ENCODE results near the gene IAH1. TPM values are rescaled to one million over a fixed set of nuclear protein-coding genes. Genes with fewer than 3 reads are reported as not detected.

Gene IAH1
- total and polyA plus RNA-seq, 2 donors (not counting 3 experiments of a cell fraction or from before 2014, with no cell fraction given), result 43.4 to 44.0 TPM

GRCh38 chr2:9478526-9478925 lies 4.2 kb downstream of the IAH1 start:
- ChIA-PET POLR2A (no interaction called here), CTCF (interaction anchor here (1.0 kb wide), 1 partner anchor 78 kb away, joined by 5 read pairs; no protein-coding TSS in a partner anchor)
- dilution Hi-C loops (cut with MboI; ENCODE audit: extremely low pct_ligation_motif_present, low sequenced_read_pairs) (no loop called here), intact Hi-C loops (cut with micrococcal nuclease) (no loop called here)
- H2AFZ ChIP-seq (ENCODE audit: low read depth, low read length), result no peak overlapping the region
- no peaks in the 10 kb centered on the region for H4K20me1 ChIP-seq (replicated peaks; ENCODE audit: control insufficient read depth, extremely low read depth, insufficient read depth, low read length)
- no TSS peak for BruUV-seq (replicated peaks)
- no peak overlapping the region for H3K9ac ChIP-seq (replicated peaks; ENCODE audit: extremely low read depth, insufficient read depth, low read length)
- H3K4me1 ChIP-seq (ENCODE audit: control insufficient read depth, extremely low read depth, insufficient read depth, low read length), result peaks cover 10% of the 10 kb centered on the region
- no peaks in the 10 kb centered on the region for H3K9me3 ChIP-seq (replicated peaks; ENCODE audit: control insufficient read depth, insufficient read depth, low read length)
- FAIRE-seq (no peak), DNase-seq (ENCODE audit: low read depth, low spot score) (no peak)
- no peaks in the 10 kb centered on the region for H3K9me1 ChIP-seq (replicated peaks; ENCODE audit: control insufficient read depth, extremely low read depth, insufficient read depth, low read length)
- no peak overlapping the region for H3K27ac ChIP-seq (ENCODE audit: insufficient read depth, low read depth, low read length)
- no peak overlapping the region for H3K4me2 ChIP-seq (ENCODE audit: insufficient read depth, low read length)
- peaks cover 17% of the 10 kb centered on the region for H3K79me2 ChIP-seq (ENCODE audit: control insufficient read depth, insufficient read depth, low read length)
- H3K27me3 ChIP-seq (ENCODE audit: control insufficient read depth in 2 of 2, insufficient read depth in 2 of 2, low read length in 2 of 2), result no peaks in the 10 kb centered on the region
- TF ChIP-seq POLR2AphosphoS5 (IDR thresholded peaks at IDR 0.05; ENCODE audit: insufficient read depth, low read depth, low read length), result no peak
- TF ChIP-seq POLR2A (IDR thresholded peaks at IDR 0.05; ENCODE audit: low read depth, low read length), result no peak
- no peak for TF ChIP-seq MYC (IDR thresholded peaks at IDR 0.05; ENCODE audit: low read depth, low read length)
- TF ChIP-seq JUN (IDR thresholded peaks at IDR 0.05; ENCODE audit: borderline replicate concordance, insufficient read depth, insufficient read length, low read depth), result no peak
- TF ChIP-seq EZH2 (IDR thresholded peaks at IDR 0.05; ENCODE audit: borderline replicate concordance, low read depth, low read length, severe bottlenecking), result no peak
- TF ChIP-seq, protein P1, sequence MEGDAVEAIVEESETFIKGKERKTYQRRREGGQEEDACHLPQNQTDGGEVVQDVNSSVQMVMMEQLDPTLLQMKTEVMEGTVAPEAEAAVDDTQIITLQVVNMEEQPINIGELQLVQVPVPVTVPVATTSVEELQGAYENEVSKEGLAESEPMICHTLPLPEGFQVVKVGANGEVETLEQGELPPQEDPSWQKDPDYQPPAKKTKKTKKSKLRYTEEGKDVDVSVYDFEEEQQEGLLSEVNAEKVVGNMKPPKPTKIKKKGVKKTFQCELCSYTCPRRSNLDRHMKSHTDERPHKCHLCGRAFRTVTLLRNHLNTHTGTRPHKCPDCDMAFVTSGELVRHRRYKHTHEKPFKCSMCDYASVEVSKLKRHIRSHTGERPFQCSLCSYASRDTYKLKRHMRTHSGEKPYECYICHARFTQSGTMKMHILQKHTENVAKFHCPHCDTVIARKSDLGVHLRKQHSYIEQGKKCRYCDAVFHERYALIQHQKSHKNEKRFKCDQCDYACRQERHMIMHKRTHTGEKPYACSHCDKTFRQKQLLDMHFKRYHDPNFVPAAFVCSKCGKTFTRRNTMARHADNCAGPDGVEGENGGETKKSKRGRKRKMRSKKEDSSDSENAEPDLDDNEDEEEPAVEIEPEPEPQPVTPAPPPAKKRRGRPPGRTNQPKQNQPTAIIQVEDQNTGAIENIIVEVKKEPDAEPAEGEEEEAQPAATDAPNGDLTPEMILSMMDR (IDR thresholded peaks at IDR 0.05; ENCODE audit: extremely low read depth in 1 of 2, insufficient read depth in 1 of 2, low read depth in 1 of 2, low read length in 2 of 2), result no peak
- no peak for TF ChIP-seq GATA2 (IDR thresholded peaks at IDR 0.05; ENCODE audit: insufficient read depth, insufficient read length, low read depth, low read length)
- no peak for TF ChIP-seq FOS (IDR thresholded peaks at IDR 0.05; ENCODE audit: borderline replicate concordance, insufficient read depth, low read length)
- TF ChIP-seq, protein P2, sequence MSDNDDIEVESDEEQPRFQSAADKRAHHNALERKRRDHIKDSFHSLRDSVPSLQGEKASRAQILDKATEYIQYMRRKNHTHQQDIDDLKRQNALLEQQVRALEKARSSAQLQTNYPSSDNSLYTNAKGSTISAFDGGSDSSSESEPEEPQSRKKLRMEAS (IDR thresholded peaks at IDR 0.05; ENCODE audit: insufficient read depth, insufficient read length), result no peak
- peaks cover 9 to 18% of the 10 kb centered on the region in 2 experiments for H3K36me3 ChIP-seq (ENCODE audit: control insufficient read depth in 2 of 2, extremely low read depth in 1 of 2, insufficient read depth in 2 of 2, low read length in 2 of 2)
- no peak overlapping the region for H3K4me3 ChIP-seq (replicated peaks in 1 of 3; ENCODE audit: insufficient read depth in 1 of 3, low read depth in 1 of 3, low read length in 3 of 3)

Measured in endothelial cell of umbilical vein (primary cell).